T47D (cell line): Measurements from ENCODE around the gene RAPGEF4.

Source experiments
- DNase-seq, 2 experiments: peaks; one replicate each; pipeline versions ENCODE4 v3.0.0 to v3.0.0-alpha.2; 2011 to 2012; ENCODE audit warnings: low read depth in 1 of 2, low spot score in 1 of 2
- JUND ChIP-seq: IDR thresholded peaks from 2 replicates; pipeline ENCODE4 v1.6.1; 2012; ENCODE audit warnings: low read depth
- in situ Hi-C: cut with HindIII; loops from 2 replicates; pipeline ENCODE4 v1.10.0; 2016; ENCODE audit warnings: low sequenced_read_pairs, low pct_unique_long_range_greater_than_20kb

Gene RAPGEF4

GRCh38 chr2:173021939-173022371 lies 286.3 kb downstream of the RAPGEF4 start:
- DNase-seq, result peak in 1 of 2 experiments; percentile 56
- in situ Hi-C loops, result no loop called here
- no peak for TF ChIP-seq JUND

GRCh38 chr2:173023718-173024117 lies 288.1 kb downstream of the RAPGEF4 start:
- TF ChIP-seq JUND, result no peak
- in situ Hi-C loops, result no loop called here
- no peak for DNase-seq

GRCh38 chr2:173026479-173026878 lies 290.8 kb downstream of the RAPGEF4 start:
- no peak for TF ChIP-seq JUND
- in situ Hi-C loops, result loop anchor here (25.0 kb wide), 1 partner anchor 186 kb away; no protein-coding TSS in a partner anchor
- DNase-seq, result no peak

GRCh38 chr2:173027181-173028128 lies 291.8 kb downstream of the RAPGEF4 start:
- in situ Hi-C loops, result loop anchor here (25.0 kb wide), 1 partner anchor 185 kb away; no protein-coding TSS in a partner anchor
- peak in 1 of 2 experiments; percentile 83 for DNase-seq
- no peak for TF ChIP-seq JUND

- in situ Hi-C loops, result loop anchor here (25.0 kb wide), 1 partner anchor 184 kb away; no protein-coding TSS in a partner anchor
- TF ChIP-seq JUND, result no peak
- DNase-seq, result no peak
Observed at GRCh38 chr2:173028141-173028540, 292.5 kb downstream of the RAPGEF4 start.

GRCh38 chr2:173028671-173029070 lies 293.0 kb downstream of the RAPGEF4 start:
- in situ Hi-C loops, result loop anchor here (25.0 kb wide), 1 partner anchor 184 kb away; no protein-coding TSS in a partner anchor
- TF ChIP-seq JUND, result no peak
- no peak for DNase-seq

- no peak for DNase-seq
- TF ChIP-seq JUND, result no peak
- in situ Hi-C loops, result loop anchor here (25.0 kb wide), 1 partner anchor 181 kb away; no protein-coding TSS in a partner anchor
Observed at GRCh38 chr2:173030561-173031490, 295.2 kb downstream of the RAPGEF4 start.

GRCh38 chr2:173032032-173032431 lies 296.4 kb downstream of the RAPGEF4 start:
- TF ChIP-seq JUND, result no peak
- no peak for DNase-seq
- in situ Hi-C loops, result loop anchor here (25.0 kb wide), 1 partner anchor 180 kb away; no protein-coding TSS in a partner anchor

- no peak for DNase-seq
- TF ChIP-seq JUND, result no peak
- in situ Hi-C loops, result loop anchor here (25.0 kb wide), 1 partner anchor 179 kb away; no protein-coding TSS in a partner anchor
Observed at GRCh38 chr2:173033084-173033483, 297.4 kb downstream of the RAPGEF4 start.

- in situ Hi-C loops, result loop anchor here (25.0 kb wide), 1 partner anchor 178 kb away; no protein-coding TSS in a partner anchor
- TF ChIP-seq JUND, result no peak
- no peak for DNase-seq
Observed at GRCh38 chr2:173034143-173034542, 298.5 kb downstream of the RAPGEF4 start.

GRCh38 chr2:173037245-173038120 lies 301.8 kb downstream of the RAPGEF4 start:
- in situ Hi-C loops, result loop anchor here (25.0 kb wide), 1 partner anchor 175 kb away; no protein-coding TSS in a partner anchor
- peak in 1 of 2 experiments; percentile 33 for DNase-seq
- no peak for TF ChIP-seq JUND
